SK-N-MC (cell line): ENCODE data around the gene PHKB.

Experiments
- EZH2 ChIP-seq: fragments of 200-600 bp; sonication (generic); IDR thresholded peaks from one replicate; pipeline ENCODE4 v1.6.1; 2017; ENCODE audit warnings: antibody characterized with exemption
- POLR2AphosphoS5 ChIP-seq: IDR thresholded peaks from 2 replicates; pipeline ENCODE4 v1.6.1; 2012; ENCODE audit warnings: mild to moderate bottlenecking, low read depth, low read length, borderline replicate concordance

DNA sequence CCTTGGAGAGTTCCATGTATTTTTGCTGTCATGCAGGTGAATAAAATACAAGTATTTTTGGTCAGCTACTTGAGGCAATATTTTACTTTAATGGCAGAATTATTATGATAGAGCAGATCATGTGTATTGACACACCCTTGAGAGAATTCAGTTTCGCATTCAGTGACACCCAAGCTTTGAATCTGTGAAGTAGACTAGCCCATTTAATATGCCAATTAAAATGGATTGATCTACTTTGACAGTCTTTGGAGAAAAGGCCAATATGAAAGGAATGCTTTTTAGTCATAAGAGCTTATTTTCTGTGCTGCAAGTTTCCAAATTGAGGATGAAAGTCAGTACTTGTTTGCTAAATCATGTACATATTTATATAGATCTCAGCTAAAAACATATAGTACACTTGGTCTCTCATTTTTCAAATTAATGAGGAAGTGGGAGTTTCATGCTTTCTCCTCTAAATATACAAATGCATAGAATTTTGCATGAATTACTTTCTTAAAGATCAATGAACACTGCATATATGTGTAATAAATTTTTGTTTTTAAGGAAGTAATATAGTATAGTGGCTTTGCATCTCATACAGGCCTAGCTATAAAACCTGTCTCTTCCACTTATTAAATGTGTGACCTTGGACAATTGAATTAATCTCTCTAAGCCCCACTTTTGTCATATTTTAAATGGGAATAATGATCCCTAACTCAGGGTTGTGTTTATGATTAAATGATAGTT, 161.5 kb downstream of the PHKB start:
- TF ChIP-seq POLR2AphosphoS5 (no peak), EZH2 (no peak)
